AG04449 (cell line): Measurements from ENCODE around the gene GRIA1.

ENCODE experiments used
- CTCF ChIA-PET: fragments of 350-600 bp; formaldehyde crosslinking; extraction: SDS; loops from one replicate; lab custom pipeline; 2021; ENCODE audit warnings: antibody characterized with exemption; lab: Yijun Ruan, JAX
- POLR2A ChIA-PET: fragments of 400-600, 350-600 bp; formaldehyde crosslinking; extraction: SDS; loops from one replicate; lab custom pipeline; 2020; ENCODE audit warnings: antibody characterized with exemption, inconsistent platforms; lab: Yijun Ruan, JAX
- DNase-seq: peaks from one replicate; pipeline ENCODE4 v3.0.0-alpha.2; 2010; ENCODE audit warnings: low read depth, low spot score
- H3K4me3 ChIP-seq: 2 replicates; pipeline ENCODE4 v1.5.1; 2011; ENCODE audit warnings: low read depth, mild to moderate bottlenecking, control low read depth, low read length
- CTCF ChIP-seq: IDR thresholded peaks from one replicate; pipeline ENCODE4 v1.5.1; 2011; ENCODE audit warnings: mild to moderate bottlenecking, moderate library complexity, low read length, control low read depth, inconsistent platforms; ENCODE audit not compliant: insufficient read depth; ENCODE audit errors: missing control alignments

GRIA1 gene

GRCh38 chr5:153777681-153778581, 287.5 kb downstream of the GRIA1 start:
- TF ChIP-seq CTCF: no peak
- DNase-seq: no peak
- POLR2A ChIA-PET: no interaction called here

GRCh38 chr5:153779836-153780235, 289.4 kb downstream of the GRIA1 start:
- POLR2A ChIA-PET: no interaction called here
- no peak overlapping the region for H3K4me3 ChIP-seq
- no peak for DNase-seq
- CTCF ChIA-PET: interaction anchor here (1.4 to 1.5 kb wide), 3 partner anchors 10 to 1219 kb away, joined by 3 to 5 read pairs (median 3); no protein-coding TSS in a partner anchor
- TF ChIP-seq CTCF: no peak

More at GRCh38 chr5:153777681-153778581, 287.5 kb downstream of the GRIA1 start:
- CTCF ChIA-PET: no interaction called here
- no peak overlapping the region for H3K4me3 ChIP-seq

- CTCF ChIA-PET: interaction anchor here (1.4 kb wide), 1 partner anchor 11 kb away, joined by 5 read pairs; no protein-coding TSS in a partner anchor
- no peak for TF ChIP-seq CTCF
- H3K4me3 ChIP-seq: no peak overlapping the region
- POLR2A ChIA-PET: no interaction called here
- DNase-seq: no peak
These were observed 290.6 kb downstream of the GRIA1 start for GRCh38 chr5:153780876-153781705.

GRCh38 chr5:153782589-153783361, 292.3 kb downstream of the GRIA1 start:
- H3K4me3 ChIP-seq: no peak overlapping the region
- CTCF ChIA-PET: interaction anchor here (1.6 to 2.4 kb wide), 2 partner anchors 177 to 183 kb away, joined by 4 to 14 read pairs; no protein-coding TSS in a partner anchor
- peak; percentile 16 for DNase-seq
- TF ChIP-seq CTCF: peak; percentile 19
- POLR2A ChIA-PET: no interaction called here

GRCh38 chr5:153783362-153783658, 292.8 kb downstream of the GRIA1 start:
- ChIA-PET CTCF (interaction anchor here (1.6 to 2.4 kb wide), 2 partner anchors 176 to 182 kb away, joined by 4 to 14 read pairs; no protein-coding TSS in a partner anchor), POLR2A (no interaction called here)
- TF ChIP-seq CTCF: no peak
- DNase-seq: no peak
- H3K4me3 ChIP-seq: no peak overlapping the region
